Measurements from ENCODE around the gene BCAN.

BCAN gene

GRCh38 chr1:156646738-156647211 lies 4.9 kb downstream of the BCAN start:
- peaks cover 96% of the 10 kb centered on the region for H3K27me3 Mint-ChIP-seq
- no peak for ATAC-seq
- no peaks in the 10 kb centered on the region for H3K9me3 Mint-ChIP-seq
- peaks cover 18% of the 10 kb centered on the region for H3K4me1 Mint-ChIP-seq
- no peak overlapping the region for H3K4me3 Mint-ChIP-seq
- no peak overlapping the region for H3K27ac Mint-ChIP-seq
- no peaks in the 10 kb centered on the region for H3K36me3 Mint-ChIP-seq

GRCh38 chr1:156647351-156647750 lies 5.4 kb downstream of the BCAN start:
- Mint-ChIP-seq H3K27me3 (peaks cover 96% of the 10 kb centered on the region), H3K36me3 (no peaks in the 10 kb centered on the region)

DNA sequence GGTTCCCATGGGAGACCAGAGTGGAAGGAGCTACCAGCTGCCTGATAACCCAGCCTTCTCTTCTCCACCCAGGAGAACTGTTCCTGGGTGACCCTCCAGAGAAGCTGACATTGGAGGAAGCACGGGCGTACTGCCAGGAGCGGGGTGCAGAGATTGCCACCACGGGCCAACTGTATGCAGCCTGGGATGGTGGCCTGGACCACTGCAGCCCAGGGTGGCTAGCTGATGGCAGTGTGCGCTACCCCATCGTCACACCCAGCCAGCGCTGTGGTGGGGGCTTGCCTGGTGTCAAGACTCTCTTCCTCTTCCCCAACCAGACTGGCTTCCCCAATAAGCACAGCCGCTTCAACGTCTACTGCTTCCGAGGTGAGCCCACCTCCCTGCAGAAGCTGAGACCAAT lies 6.6 kb downstream of the BCAN start:
- H3K9me3 Mint-ChIP-seq: no peaks in the 10 kb centered on the region
- peaks cover 6% of the 10 kb centered on the region for H3K4me1 Mint-ChIP-seq
- no peak for ATAC-seq
- no peak overlapping the region for H3K4me3 Mint-ChIP-seq
- H3K27ac Mint-ChIP-seq: no peak overlapping the region
- no peaks in the 10 kb centered on the region for H3K36me3 Mint-ChIP-seq
- peaks cover 96% of the 10 kb centered on the region for H3K27me3 Mint-ChIP-seq

More at GRCh38 chr1:156647351-156647750, 5.4 kb downstream of the BCAN start:
- Mint-ChIP-seq H3K27ac (no peak overlapping the region), H3K4me1 (peaks cover 14% of the 10 kb centered on the region), H3K9me3 (no peaks in the 10 kb centered on the region), H3K4me3 (no peak overlapping the region)
- no peak for ATAC-seq

DNA sequence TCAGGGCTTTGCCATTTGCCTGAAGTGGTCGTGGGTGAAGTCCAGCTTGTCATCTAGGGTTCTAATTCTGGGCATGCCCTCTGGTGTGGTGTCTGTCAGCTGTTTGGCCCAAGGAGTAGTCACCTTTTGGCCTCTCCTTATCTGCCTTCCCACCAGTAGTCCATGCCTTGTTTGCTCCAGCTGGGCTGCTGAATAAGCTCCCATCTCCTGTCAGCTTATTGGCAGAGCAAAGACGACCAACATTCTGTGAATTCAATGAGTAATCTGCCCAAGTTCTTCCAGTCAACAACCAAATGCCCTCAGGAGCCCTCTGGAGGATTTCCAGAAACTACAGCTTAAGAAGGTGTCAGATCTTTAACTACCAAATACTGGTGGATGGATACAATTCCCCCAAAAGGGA lies 7.0 kb downstream of the BCAN start:
- Mint-ChIP-seq H3K27ac (no peak overlapping the region), H3K27me3 (peaks cover 96% of the 10 kb centered on the region), H3K36me3 (no peaks in the 10 kb centered on the region), H3K4me1 (peaks cover 1% of the 10 kb centered on the region), H3K9me3 (no peaks in the 10 kb centered on the region), H3K4me3 (no peak overlapping the region)
- no peak for ATAC-seq

DNA sequence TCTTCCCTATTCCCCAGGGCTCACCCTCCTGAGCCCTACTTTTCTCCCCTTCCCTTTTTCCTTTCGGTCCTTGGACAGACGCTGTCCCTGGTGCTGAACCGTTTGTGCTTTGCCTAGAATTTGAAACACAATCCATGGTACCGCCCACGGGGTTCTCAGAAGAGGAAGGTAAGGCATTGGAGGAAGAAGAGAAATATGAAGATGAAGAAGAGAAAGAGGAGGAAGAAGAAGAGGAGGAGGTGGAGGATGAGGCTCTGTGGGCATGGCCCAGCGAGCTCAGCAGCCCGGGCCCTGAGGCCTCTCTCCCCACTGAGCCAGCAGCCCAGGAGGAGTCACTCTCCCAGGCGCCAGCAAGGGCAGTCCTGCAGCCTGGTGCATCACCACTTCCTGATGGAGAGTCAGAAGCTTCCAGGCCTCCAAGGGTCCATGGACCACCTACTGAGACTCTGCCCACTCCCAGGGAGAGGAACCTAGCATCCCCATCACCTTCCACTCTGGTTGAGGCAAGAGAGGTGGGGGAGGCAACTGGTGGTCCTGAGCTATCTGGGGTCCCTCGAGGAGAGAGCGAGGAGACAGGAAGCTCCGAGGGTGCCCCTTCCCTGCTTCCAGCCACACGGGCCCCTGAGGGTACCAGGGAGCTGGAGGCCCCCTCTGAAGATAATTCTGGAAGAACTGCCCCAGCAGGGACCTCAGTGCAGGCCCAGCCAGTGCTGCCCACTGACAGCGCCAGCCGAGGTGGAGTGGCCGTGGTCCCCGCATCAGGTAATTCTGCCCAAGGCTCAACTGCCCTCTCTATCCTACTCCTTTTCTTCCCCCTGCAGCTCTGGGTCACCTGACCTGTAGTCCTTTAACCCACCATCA lies 10.4 kb downstream of the BCAN start:
- no peaks in the 10 kb centered on the region for H3K9me3 Mint-ChIP-seq
- peaks cover 96% of the 10 kb centered on the region for H3K27me3 Mint-ChIP-seq
- H3K36me3 Mint-ChIP-seq: no peaks in the 10 kb centered on the region
- no peak overlapping the region for H3K4me3 Mint-ChIP-seq
- H3K27ac Mint-ChIP-seq: no peak overlapping the region
- peaks cover 24% of the 10 kb centered on the region for H3K4me1 Mint-ChIP-seq
- no peak for ATAC-seq

DNA sequence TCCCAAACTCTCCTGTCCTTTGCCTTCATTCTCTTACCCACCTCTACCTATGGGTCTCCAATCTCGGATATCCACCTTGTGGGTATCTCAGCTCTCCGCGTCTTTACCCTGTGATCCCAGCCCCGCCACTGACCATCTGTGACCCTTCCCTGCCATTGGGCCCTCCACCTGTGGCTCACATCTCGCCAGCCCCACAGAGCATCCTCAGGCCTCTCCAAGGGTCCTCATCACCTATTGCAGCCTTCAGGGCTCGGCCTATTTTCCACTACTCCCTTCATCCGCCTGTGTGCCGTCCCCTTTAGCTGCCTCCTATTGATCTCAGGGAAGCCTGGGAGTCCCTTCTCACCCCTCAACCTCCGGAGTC lies 11.1 kb downstream of the BCAN start:
- ATAC-seq: no peak
- H3K4me1 Mint-ChIP-seq: peaks cover 30% of the 10 kb centered on the region
- no peak overlapping the region for H3K27ac Mint-ChIP-seq
- no peaks in the 10 kb centered on the region for H3K36me3 Mint-ChIP-seq
- no peaks in the 10 kb centered on the region for H3K9me3 Mint-ChIP-seq
- no peak overlapping the region for H3K4me3 Mint-ChIP-seq
- peaks cover 96% of the 10 kb centered on the region for H3K27me3 Mint-ChIP-seq

DNA sequence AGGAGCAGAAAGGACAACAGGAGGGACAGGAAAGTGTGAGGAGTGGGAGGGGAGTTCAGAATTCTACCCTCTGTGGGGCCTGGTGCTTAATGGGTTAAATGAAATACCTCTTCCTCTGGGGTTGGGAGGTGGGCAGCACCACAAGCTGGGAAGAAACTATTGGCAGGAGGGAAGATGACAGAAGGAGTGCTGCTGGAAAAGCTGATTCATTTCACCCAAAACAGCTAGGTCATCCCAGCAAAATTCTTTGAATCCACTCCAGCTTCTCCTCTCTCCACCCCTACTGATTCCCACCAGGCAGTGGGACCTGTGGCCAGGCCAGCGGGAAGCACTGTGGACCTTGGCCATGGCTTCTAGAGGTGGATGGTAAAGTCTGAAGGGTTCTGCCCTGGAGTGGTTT lies 12.8 kb downstream of the BCAN start:
- no peak overlapping the region for H3K4me3 Mint-ChIP-seq
- no peak overlapping the region for H3K27ac Mint-ChIP-seq
- H3K4me1 Mint-ChIP-seq: peaks cover 47% of the 10 kb centered on the region
- no peak for ATAC-seq
- H3K36me3 Mint-ChIP-seq: no peaks in the 10 kb centered on the region
- peaks cover 80% of the 10 kb centered on the region for H3K27me3 Mint-ChIP-seq
- no peaks in the 10 kb centered on the region for H3K9me3 Mint-ChIP-seq

GRCh38 chr1:156655151-156655903 lies 13.4 kb downstream of the BCAN start:
- Mint-ChIP-seq H3K9me3 (no peaks in the 10 kb centered on the region), H3K27ac (no peak overlapping the region), H3K4me1 (peaks cover 53% of the 10 kb centered on the region), H3K4me3 (no peak overlapping the region), H3K36me3 (no peaks in the 10 kb centered on the region), H3K27me3 (peaks cover 75% of the 10 kb centered on the region)
- ATAC-seq: no peak

DNA sequence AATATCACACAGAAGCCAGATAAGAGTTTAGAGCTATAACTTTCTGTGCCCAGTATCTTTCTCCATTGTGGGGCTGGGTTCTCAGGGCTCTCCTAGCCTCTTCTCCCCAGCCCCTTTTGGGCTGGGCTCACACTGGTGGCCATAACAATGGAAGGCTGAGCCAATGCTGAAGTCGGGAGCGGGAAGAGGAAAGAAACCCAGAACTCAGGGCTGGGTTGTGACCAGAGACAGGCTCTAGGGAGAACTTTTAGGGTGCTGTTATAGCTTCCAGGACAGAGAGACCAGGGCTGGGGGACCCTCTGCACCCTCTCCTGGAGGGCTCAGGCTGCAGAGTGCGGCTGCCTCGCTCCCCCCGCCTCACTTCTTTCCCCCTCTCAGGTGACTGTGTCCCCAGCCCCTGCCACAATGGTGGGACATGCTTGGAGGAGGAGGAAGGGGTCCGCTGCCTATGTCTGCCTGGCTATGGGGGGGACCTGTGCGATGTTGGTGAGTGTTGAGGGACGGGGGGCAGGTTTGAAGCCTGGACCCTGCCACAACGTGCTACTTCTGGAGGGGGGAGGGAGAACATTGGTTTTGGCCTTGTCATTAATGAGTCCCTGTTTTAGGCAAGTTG lies 14.1 kb downstream of the BCAN start:
- Mint-ChIP-seq H3K4me3 (no peak overlapping the region), H3K4me1 (peaks cover 60% of the 10 kb centered on the region), H3K36me3 (no peaks in the 10 kb centered on the region), H3K9me3 (no peaks in the 10 kb centered on the region), H3K27me3 (peaks cover 70% of the 10 kb centered on the region), H3K27ac (no peak overlapping the region)
- ATAC-seq: no peak

DNA sequence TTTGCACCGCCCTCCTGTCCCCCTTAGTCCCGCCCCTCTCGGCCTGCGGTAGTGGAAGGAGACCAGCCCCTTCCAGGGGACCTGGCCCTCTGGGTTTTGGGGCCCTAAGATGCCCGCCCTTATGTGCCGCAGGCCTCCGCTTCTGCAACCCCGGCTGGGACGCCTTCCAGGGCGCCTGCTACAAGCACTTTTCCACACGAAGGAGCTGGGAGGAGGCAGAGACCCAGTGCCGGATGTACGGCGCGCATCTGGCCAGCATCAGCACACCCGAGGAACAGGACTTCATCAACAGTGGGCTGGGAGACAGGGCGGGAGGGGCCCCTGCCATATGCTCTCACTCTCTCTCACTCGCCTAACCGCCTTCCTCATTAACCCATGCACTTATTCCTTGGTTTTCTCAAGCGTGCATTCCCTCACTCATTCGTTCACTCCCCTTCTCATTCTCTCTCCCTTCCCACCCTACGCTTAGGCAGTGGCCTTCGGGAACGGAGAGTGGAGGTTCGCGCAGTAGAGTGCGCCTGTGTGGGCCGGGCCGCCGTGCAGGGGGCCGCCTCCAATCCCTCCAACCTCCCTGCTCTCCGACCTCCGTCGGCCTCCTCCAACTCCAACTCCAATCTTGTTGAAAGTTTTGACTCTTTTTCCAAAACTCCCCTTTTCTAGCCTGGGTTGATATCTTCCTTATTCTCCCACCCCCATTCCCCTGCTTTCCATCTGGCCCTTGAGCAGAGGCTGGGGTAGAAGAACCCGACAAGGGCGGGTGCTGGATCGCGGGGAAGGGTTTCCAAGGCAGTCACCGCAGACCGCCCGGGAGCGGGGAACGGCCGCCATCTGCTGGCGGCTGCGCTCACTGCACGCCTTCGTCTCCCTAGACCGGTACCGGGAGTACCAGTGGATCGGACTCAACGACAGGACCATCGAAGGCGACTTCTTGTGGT lies 15.2 kb downstream of the BCAN start:
- peaks cover 71% of the 10 kb centered on the region for H3K4me1 Mint-ChIP-seq
- peak; percentile 59 for ATAC-seq
- H3K27ac Mint-ChIP-seq: peak overlapping the region; percentile 48
- peak overlapping the region; percentile 78 for H3K4me3 Mint-ChIP-seq
- no peaks in the 10 kb centered on the region for H3K36me3 Mint-ChIP-seq
- H3K27me3 Mint-ChIP-seq: peaks cover 59% of the 10 kb centered on the region
- H3K9me3 Mint-ChIP-seq: no peaks in the 10 kb centered on the region

- peak overlapping the region; percentile 48 for H3K27ac Mint-ChIP-seq
- no peaks in the 10 kb centered on the region for H3K9me3 Mint-ChIP-seq
- peaks cover 51% of the 10 kb centered on the region for H3K27me3 Mint-ChIP-seq
- no peaks in the 10 kb centered on the region for H3K36me3 Mint-ChIP-seq
- peak overlapping the region; percentile 78 for H3K4me3 Mint-ChIP-seq
- no peak for ATAC-seq
- peaks cover 77% of the 10 kb centered on the region for H3K4me1 Mint-ChIP-seq
These were observed 15.9 kb downstream of the BCAN start for GRCh38 chr1:156657741-156658319.

DNA sequence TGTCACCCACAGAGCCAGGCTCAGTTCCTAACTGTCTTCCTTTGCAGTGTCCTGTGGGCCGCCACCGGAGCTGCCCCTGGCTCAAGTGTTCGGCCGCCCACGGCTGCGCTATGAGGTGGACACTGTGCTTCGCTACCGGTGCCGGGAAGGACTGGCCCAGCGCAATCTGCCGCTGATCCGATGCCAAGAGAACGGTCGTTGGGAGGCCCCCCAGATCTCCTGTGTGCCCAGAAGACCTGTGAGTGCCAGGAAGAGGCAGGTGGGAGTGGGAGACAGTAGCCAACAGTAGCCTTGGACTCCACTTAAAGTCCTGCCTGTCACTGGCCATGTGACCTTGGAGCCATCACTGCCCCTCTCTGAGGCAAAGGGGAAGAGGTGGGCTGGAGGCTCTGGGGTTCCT lies 16.6 kb downstream of the BCAN start:
- no peak overlapping the region for H3K4me3 Mint-ChIP-seq
- H3K27me3 Mint-ChIP-seq: peaks cover 45% of the 10 kb centered on the region
- no peaks in the 10 kb centered on the region for H3K36me3 Mint-ChIP-seq
- H3K9me3 Mint-ChIP-seq: no peaks in the 10 kb centered on the region
- no peak for ATAC-seq
- no peak overlapping the region for H3K27ac Mint-ChIP-seq
- H3K4me1 Mint-ChIP-seq: peaks cover 84% of the 10 kb centered on the region

GRCh38 chr1:156658945-156659574 lies 17.1 kb downstream of the BCAN start:
- H3K27me3 Mint-ChIP-seq: peaks cover 39% of the 10 kb centered on the region
- H3K4me3 Mint-ChIP-seq: no peak overlapping the region
- no peaks in the 10 kb centered on the region for H3K36me3 Mint-ChIP-seq
- peak overlapping the region; percentile 60 for H3K27ac Mint-ChIP-seq
- H3K9me3 Mint-ChIP-seq: no peaks in the 10 kb centered on the region
- ATAC-seq: no peak
- peaks cover 90% of the 10 kb centered on the region for H3K4me1 Mint-ChIP-seq

DNA sequence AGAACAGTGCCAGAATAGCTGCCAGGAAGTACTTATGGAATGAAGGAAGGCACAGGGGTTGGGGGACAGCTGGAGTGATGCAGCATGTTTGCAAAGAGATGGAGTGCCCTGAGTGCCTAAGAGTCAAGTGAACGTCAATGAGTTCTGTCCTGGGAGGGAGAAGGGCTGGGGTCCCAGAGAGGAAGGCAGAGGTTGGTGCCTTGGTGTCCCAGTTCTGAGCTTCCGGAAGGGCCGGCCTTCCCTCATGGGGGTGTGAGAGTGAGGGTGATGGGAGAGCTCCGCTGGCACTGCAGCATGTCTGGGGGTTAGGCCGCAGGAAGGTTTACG lies 17.7 kb downstream of the BCAN start:
- H3K36me3 Mint-ChIP-seq: no peaks in the 10 kb centered on the region
- H3K27ac Mint-ChIP-seq: peak overlapping the region; percentile 60
- H3K27me3 Mint-ChIP-seq: peaks cover 34% of the 10 kb centered on the region
- peak overlapping the region; percentile 63 for H3K4me3 Mint-ChIP-seq
- H3K4me1 Mint-ChIP-seq: peaks cover 95% of the 10 kb centered on the region
- ATAC-seq: no peak
- H3K9me3 Mint-ChIP-seq: no peaks in the 10 kb centered on the region

All from stimulated activated memory B cell treated with anti-CD40 and anti-IgM and Interleukin-4, amounts not matched to agents 10 μg/mL and 1 μg/mL and 100 μg/mL, for 72 hours (primary cell).